ENCODE results near the gene EXOC6B.

Gene EXOC6B

DNA sequence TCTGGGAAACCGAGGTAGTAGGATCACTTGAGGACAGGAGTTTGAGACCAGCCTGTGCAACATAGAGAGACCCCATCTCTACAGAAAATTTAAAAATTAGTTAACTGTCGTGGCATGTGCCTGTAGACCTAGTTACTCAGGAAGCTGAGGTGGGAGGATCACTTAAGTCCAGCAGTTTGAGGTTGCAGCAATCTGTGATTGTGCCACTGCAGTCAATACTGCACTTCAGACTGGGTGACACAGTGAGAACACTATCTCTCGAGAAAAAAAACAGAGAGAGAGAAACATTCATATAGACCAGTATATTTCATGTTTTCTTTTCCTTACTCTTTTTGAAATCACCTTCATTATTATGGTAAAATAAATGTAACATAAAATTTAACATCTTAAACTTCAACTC, 387.5 kb downstream of the EXOC6B start:
- Histone ChIP-seq H3K4me1 (ENCODE audit: low read length) (no peaks in the 10 kb centered on the region), H3K27me3 (ENCODE audit: low read depth, low read length) (no peaks in the 10 kb centered on the region), H4K20me1 (ENCODE audit: insufficient read depth, low read length) (no peaks in the 10 kb centered on the region), H2AFZ (ENCODE audit: low read depth, low read length) (no peak overlapping the region), H3K4me3 (ENCODE audit: low read length) (no peak overlapping the region), H3K27ac (ENCODE audit: low read length) (no peak overlapping the region), H3K9me3 (ENCODE audit: insufficient read depth, low read length) (no peaks in the 10 kb centered on the region), H3K4me2 (ENCODE audit: low read length) (no peak overlapping the region), H3K79me2 (ENCODE audit: low read length) (no peaks in the 10 kb centered on the region), H3K36me3 (replicated peaks; ENCODE audit: low read depth, low read length) (no peaks in the 10 kb centered on the region), H3K9ac (ENCODE audit: low read length) (no peak overlapping the region)
- no peak for TF ChIP-seq EZH2phosphoT487 (IDR thresholded peaks at IDR 0.05; ENCODE audit: low read depth)
- TF ChIP-seq, protein P1, sequence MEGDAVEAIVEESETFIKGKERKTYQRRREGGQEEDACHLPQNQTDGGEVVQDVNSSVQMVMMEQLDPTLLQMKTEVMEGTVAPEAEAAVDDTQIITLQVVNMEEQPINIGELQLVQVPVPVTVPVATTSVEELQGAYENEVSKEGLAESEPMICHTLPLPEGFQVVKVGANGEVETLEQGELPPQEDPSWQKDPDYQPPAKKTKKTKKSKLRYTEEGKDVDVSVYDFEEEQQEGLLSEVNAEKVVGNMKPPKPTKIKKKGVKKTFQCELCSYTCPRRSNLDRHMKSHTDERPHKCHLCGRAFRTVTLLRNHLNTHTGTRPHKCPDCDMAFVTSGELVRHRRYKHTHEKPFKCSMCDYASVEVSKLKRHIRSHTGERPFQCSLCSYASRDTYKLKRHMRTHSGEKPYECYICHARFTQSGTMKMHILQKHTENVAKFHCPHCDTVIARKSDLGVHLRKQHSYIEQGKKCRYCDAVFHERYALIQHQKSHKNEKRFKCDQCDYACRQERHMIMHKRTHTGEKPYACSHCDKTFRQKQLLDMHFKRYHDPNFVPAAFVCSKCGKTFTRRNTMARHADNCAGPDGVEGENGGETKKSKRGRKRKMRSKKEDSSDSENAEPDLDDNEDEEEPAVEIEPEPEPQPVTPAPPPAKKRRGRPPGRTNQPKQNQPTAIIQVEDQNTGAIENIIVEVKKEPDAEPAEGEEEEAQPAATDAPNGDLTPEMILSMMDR (IDR thresholded peaks at IDR 0.05; ENCODE audit: low read depth, low read length), result no peak

DNA sequence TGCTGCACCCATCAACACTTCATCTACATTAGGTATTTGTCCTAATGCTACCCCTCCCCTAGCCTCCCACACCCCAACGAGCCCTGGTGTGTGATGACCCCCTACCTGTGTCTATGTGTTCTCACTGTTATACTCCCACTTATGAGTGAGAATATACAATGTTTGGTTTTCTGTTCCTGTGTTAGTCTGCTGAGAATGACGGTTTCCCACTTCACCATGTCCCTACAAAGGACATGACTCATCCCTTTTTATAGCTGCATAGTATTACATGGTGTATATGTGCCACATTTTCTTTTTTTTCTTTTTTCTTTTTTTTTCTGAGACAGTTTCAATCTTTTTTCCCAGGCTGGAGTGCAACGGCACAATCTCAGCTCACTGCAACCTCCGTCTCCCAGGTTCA, 394.1 kb downstream of the EXOC6B start:
- Histone ChIP-seq H3K79me2 (ENCODE audit: low read length) (no peaks in the 10 kb centered on the region), H2AFZ (ENCODE audit: low read depth, low read length) (no peak overlapping the region), H3K4me2 (ENCODE audit: low read length) (no peak overlapping the region), H3K36me3 (replicated peaks; ENCODE audit: low read depth, low read length) (no peaks in the 10 kb centered on the region), H3K27ac (ENCODE audit: low read length) (no peak overlapping the region), H3K9ac (ENCODE audit: low read length) (no peak overlapping the region), H4K20me1 (ENCODE audit: insufficient read depth, low read length) (no peaks in the 10 kb centered on the region), H3K27me3 (ENCODE audit: low read depth, low read length) (no peaks in the 10 kb centered on the region), H3K9me3 (ENCODE audit: insufficient read depth, low read length) (no peaks in the 10 kb centered on the region), H3K4me1 (ENCODE audit: low read length) (no peaks in the 10 kb centered on the region), H3K4me3 (ENCODE audit: low read length) (no peak overlapping the region)
- TF ChIP-seq EZH2phosphoT487 (IDR thresholded peaks at IDR 0.05; ENCODE audit: low read depth), result no peak
- TF ChIP-seq, protein P1 (IDR thresholded peaks at IDR 0.05; ENCODE audit: low read depth, low read length), result no peak

DNA sequence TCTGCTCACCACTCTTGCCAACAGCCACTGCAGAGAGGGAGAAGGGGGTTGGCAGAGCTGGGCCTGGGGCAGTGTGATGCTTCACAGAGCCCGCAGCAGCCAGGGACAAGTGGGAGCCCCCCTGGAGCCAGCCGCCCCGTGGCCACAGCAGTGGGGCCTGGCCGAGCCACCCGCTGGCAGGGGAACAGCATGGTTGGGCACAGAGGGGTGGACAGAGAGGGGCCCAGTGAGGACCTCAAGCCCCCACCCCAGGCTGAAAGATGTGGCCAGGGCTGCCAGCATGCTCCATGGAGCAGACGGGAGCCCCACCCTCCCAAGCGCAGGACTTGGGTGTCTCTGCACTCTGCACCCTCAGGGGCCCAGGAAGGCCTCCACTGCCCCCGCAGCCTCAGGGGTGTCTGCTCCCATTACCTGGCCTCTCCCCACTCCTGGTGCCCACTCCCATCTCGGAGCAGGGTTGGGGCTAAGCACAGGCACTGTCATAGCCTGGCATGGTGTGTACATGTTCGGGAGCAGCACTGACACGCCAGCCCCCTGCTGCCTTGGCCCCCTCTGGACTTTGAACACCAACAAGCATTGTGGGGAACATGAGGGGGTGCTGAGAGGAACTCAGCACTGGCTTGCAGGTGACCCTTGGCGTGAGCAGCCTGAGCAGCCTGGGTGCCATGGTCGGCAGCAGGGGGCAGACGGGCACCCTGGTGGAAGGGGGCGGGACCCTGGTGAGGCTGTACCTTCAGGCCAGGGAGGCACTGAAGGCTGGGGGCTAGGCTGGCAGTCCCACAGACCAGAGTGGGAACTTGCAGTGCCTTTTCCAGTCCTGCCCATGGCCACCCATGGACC, 398.6 kb downstream of the EXOC6B start:
- Histone ChIP-seq H4K20me1 (ENCODE audit: insufficient read depth, low read length) (no peaks in the 10 kb centered on the region), H3K4me3 (ENCODE audit: low read length) (no peak overlapping the region), H3K27me3 (ENCODE audit: low read depth, low read length) (no peaks in the 10 kb centered on the region), H3K79me2 (ENCODE audit: low read length) (no peaks in the 10 kb centered on the region), H3K27ac (ENCODE audit: low read length) (no peak overlapping the region), H3K9me3 (ENCODE audit: insufficient read depth, low read length) (no peaks in the 10 kb centered on the region), H2AFZ (ENCODE audit: low read depth, low read length) (no peak overlapping the region), H3K4me2 (ENCODE audit: low read length) (no peak overlapping the region), H3K36me3 (replicated peaks; ENCODE audit: low read depth, low read length) (no peaks in the 10 kb centered on the region), H3K4me1 (ENCODE audit: low read length) (no peaks in the 10 kb centered on the region), H3K9ac (ENCODE audit: low read length) (no peak overlapping the region)
- TF ChIP-seq EZH2phosphoT487 (IDR thresholded peaks at IDR 0.05; ENCODE audit: low read depth), result no peak
- TF ChIP-seq, protein P1 (IDR thresholded peaks at IDR 0.05; ENCODE audit: low read depth, low read length), result no peak

DNA sequence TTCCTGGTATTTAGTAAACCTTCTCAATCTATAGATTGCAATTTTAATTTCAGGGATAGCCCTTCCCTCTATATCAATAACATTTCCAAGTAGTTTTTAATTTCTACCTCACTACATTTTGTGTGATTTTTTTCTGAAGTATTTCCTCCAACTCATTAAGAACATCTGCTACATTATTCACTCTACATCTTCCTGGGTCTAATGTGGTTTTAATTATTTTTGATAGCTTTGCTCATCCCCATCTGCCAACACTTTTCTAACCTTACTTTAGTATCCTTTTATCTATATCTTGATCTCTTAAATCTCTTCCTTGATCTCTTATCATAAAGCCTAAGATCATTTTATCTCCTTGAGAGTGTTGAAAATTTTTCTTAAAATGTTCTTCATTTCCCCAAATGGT, 399.8 kb downstream of the EXOC6B start:
- Histone ChIP-seq H3K36me3 (replicated peaks; ENCODE audit: low read depth, low read length) (no peaks in the 10 kb centered on the region), H3K4me3 (ENCODE audit: low read length) (no peak overlapping the region), H3K9me3 (ENCODE audit: insufficient read depth, low read length) (no peaks in the 10 kb centered on the region), H3K27ac (ENCODE audit: low read length) (no peak overlapping the region), H4K20me1 (ENCODE audit: insufficient read depth, low read length) (no peaks in the 10 kb centered on the region), H3K79me2 (ENCODE audit: low read length) (no peaks in the 10 kb centered on the region), H3K9ac (ENCODE audit: low read length) (no peak overlapping the region), H2AFZ (ENCODE audit: low read depth, low read length) (no peak overlapping the region), H3K4me2 (ENCODE audit: low read length) (no peak overlapping the region), H3K27me3 (ENCODE audit: low read depth, low read length) (no peaks in the 10 kb centered on the region), H3K4me1 (ENCODE audit: low read length) (no peaks in the 10 kb centered on the region)
- TF ChIP-seq, protein P1 (IDR thresholded peaks at IDR 0.05; ENCODE audit: low read depth, low read length), result no peak
- TF ChIP-seq EZH2phosphoT487 (IDR thresholded peaks at IDR 0.05; ENCODE audit: low read depth), result no peak
